HCT116 (cell line): Measurements from ENCODE around the gene GJA3. TPM values are rescaled to one million over a fixed set of nuclear protein-coding genes. Genes with fewer than 3 reads are reported as not detected.

ENCODE experiments used
- ATAC-seq: fragments of 200-7000 bp; cut with Tn5 transposase; 2 replicates; pipeline ENCODE4 v1.9.1; 2020; ENCODE audit warnings: mild to moderate bottlenecking, moderate library complexity
- BruUV-seq: library from RNA; stranded (reverse); fragments of 400-500 nt; replicated peaks from 2 replicates; lab custom pipeline; 2021; lab: Mats Ljungman, UMichigan
- CTCF ChIA-PET: fragments of 300-600 bp; sonication (Branson Sonifier 250); formaldehyde crosslinking; loops from one replicate; lab custom pipeline; 2021; ENCODE audit warnings: antibody characterized with exemption; lab: Charles Lee
- POLR2A ChIA-PET: fragments of 300-600, 350-600 bp; sonication (Branson Sonifier 250); formaldehyde crosslinking; loops from one replicate; lab custom pipeline; 2021; ENCODE audit warnings: antibody characterized with exemption; lab: Charles Lee
- RAD21 ChIA-PET, 2 experiments: fragments of 300-600 bp; sonication (Branson Sonifier 250); formaldehyde crosslinking; loops; one replicate each; lab custom pipeline; 2023; ENCODE audit warnings: low total read pairs in 2 of 2; ENCODE audit not compliant: uncharacterized antibody in 2 of 2, unreplicated experiment in 2 of 2, low non-redundant PET in 1 of 2; lab: Charles Lee
- DNase-seq: peaks from one replicate; pipeline ENCODE4 v3.0.0-alpha.2; 2010; ENCODE audit warnings: low read depth, low spot score
- H2AFZ ChIP-seq: fragments of 200-600 bp; shearing (Covaris generic), sonication (generic); 2 replicates; pipeline ENCODE4 v1.6.1; 2017; ENCODE audit warnings: low read depth, mixed run types, mixed read lengths, antibody characterized with exemption, low read length; ENCODE audit not compliant: poor library complexity, severe bottlenecking
- H3K27ac ChIP-seq: 2 replicates; pipeline ENCODE4 v1.5.1; 2012; ENCODE audit warnings: low read depth, low read length
- H3K27me3 ChIP-seq: fragments of 200-600 bp; sonication (generic); 2 replicates; pipeline ENCODE4 v1.6.1; 2016; ENCODE audit warnings: mixed run types, low read length, mixed read lengths; ENCODE audit not compliant: insufficient read depth
- H3K36me3 ChIP-seq, 2 experiments: fragments of 200-500 bp in 1 of 2; fragments of 200-600 bp in 1 of 2; sonication (Bioruptor generic) in 1 of 2; sonication (generic) in 1 of 2; 2 replicates each; pipeline versions ENCODE4 v1.5.1 to v1.6.1; 2014 to 2016; ENCODE audit warnings: low read length in 2 of 2, inconsistent platforms in 1 of 2, mixed read lengths in 1 of 2, mixed run types in 1 of 2; ENCODE audit not compliant: insufficient read depth in 2 of 2, control insufficient read depth in 1 of 2
- H3K4me1 ChIP-seq, 2 experiments: fragments of 200-600 bp in 1 of 2; sonication (generic) in 1 of 2; 2 replicates each; pipeline versions ENCODE4 v1.5.1 to v1.6.1; 2012 to 2017; ENCODE audit warnings: low read length in 2 of 2, inconsistent platforms in 1 of 2, mild to moderate bottlenecking in 1 of 2, mixed read lengths in 1 of 2, mixed run types in 1 of 2, moderate library complexity in 1 of 2; ENCODE audit not compliant: insufficient read depth in 2 of 2, control insufficient read depth in 1 of 2
- H3K4me2 ChIP-seq: fragments of 200-600 bp; sonication (generic); 2 replicates; pipeline ENCODE4 v1.6.1; 2017; ENCODE audit warnings: mixed run types, low read length, mixed read lengths
- H3K4me3 ChIP-seq, 2 experiments: fragments of 200-600 bp in 1 of 2; sonication (generic) in 1 of 2; replicated peaks in 1 of 2; 2 replicates each; pipeline ENCODE4 v1.5.1; 2011 to 2016; ENCODE audit warnings: low read length in 2 of 2, control low read depth in 1 of 2, low read depth in 1 of 2, mild to moderate bottlenecking in 1 of 2, mixed read lengths in 1 of 2, mixed run types in 1 of 2
- H3K79me2 ChIP-seq: fragments of 200-600 bp; sonication (generic); 2 replicates; pipeline ENCODE4 v1.6.1; 2017; ENCODE audit warnings: mild to moderate bottlenecking, mixed run types, low read length, moderate library complexity, mixed read lengths; ENCODE audit not compliant: insufficient read depth
- H3K9ac ChIP-seq: fragments of 200-600 bp; sonication (generic); 2 replicates; pipeline ENCODE4 v1.6.1; 2016; ENCODE audit warnings: low read length, mixed read lengths
- H3K9me2 ChIP-seq: fragments of 200-600 bp; sonication (generic), shearing (Covaris generic); 2 replicates; pipeline ENCODE4 v1.6.1; 2017; ENCODE audit warnings: mixed run types, mild to moderate bottlenecking, moderate library complexity; ENCODE audit not compliant: insufficient read depth
- H3K9me3 ChIP-seq, 2 experiments: fragments of 200-500 bp in 1 of 2; fragments of 200-600 bp in 1 of 2; sonication (Bioruptor generic) in 1 of 2; sonication (generic) in 1 of 2; 2 replicates each; pipeline ENCODE4 v1.6.1; 2014 to 2017; ENCODE audit warnings: low read length in 2 of 2, mixed read lengths in 2 of 2, inconsistent platforms in 1 of 2, low read depth in 1 of 2, mild to moderate bottlenecking in 1 of 2, mixed run types in 1 of 2, moderate library complexity in 1 of 2; ENCODE audit not compliant: control insufficient read depth in 1 of 2, insufficient read depth in 1 of 2
- H4K20me1 ChIP-seq: fragments of 200-600 bp; sonication (generic), shearing (Covaris generic); 2 replicates; pipeline ENCODE4 v1.6.1; 2017; ENCODE audit warnings: mixed run types, mild to moderate bottlenecking, moderate library complexity; ENCODE audit not compliant: insufficient read depth
- CEBPB ChIP-seq: IDR thresholded peaks from 2 replicates; pipeline ENCODE4 v1.6.1; 2012; ENCODE audit warnings: low read depth
- EGR1 ChIP-seq: IDR thresholded peaks from 2 replicates; pipeline ENCODE4 v1.6.1; 2012; ENCODE audit warnings: low read depth
- ELF1 ChIP-seq: IDR thresholded peaks from 2 replicates; pipeline ENCODE4 v1.6.1; 2012; ENCODE audit warnings: low read depth, borderline replicate concordance
- EZH2 ChIP-seq: fragments of 200-600 bp; sonication (generic); IDR thresholded peaks from 2 replicates; pipeline ENCODE4 v1.6.1; 2017; ENCODE audit warnings: antibody characterized with exemption, mixed run types
- JUND ChIP-seq: IDR thresholded peaks from 2 replicates; pipeline ENCODE4 v1.6.1; 2012
- POLR2A ChIP-seq: IDR thresholded peaks from 2 replicates; pipeline ENCODE4 v1.7.0; 2011; ENCODE audit warnings: borderline replicate concordance; ENCODE audit not compliant: insufficient read depth, insufficient read length; ENCODE audit errors: extremely low read depth
- POLR2AphosphoS5 ChIP-seq: IDR thresholded peaks from 2 replicates; pipeline ENCODE4 v1.6.1; 2011; ENCODE audit warnings: mild to moderate bottlenecking, low read depth, low read length, moderate library complexity
- RAD21 ChIP-seq: IDR thresholded peaks from 2 replicates; pipeline ENCODE4 v1.6.1; 2012; ENCODE audit warnings: low read depth, mild to moderate bottlenecking
- SIN3A ChIP-seq: IDR thresholded peaks from 2 replicates; pipeline ENCODE4 v1.6.1; 2012; ENCODE audit warnings: low read depth
- SP1 ChIP-seq: IDR thresholded peaks from 2 replicates; pipeline ENCODE4 v1.6.1; 2012; ENCODE audit warnings: low read depth
- SRF ChIP-seq: IDR thresholded peaks from 2 replicates; pipeline ENCODE4 v1.6.1; 2012; ENCODE audit warnings: low read depth
- YY1 ChIP-seq: IDR thresholded peaks from 2 replicates; pipeline ENCODE4 v1.6.1; 2011; ENCODE audit warnings: low read length, low read depth, moderate library complexity, mild to moderate bottlenecking; ENCODE audit not compliant: insufficient replicate concordance; ENCODE audit errors: extremely low read depth
- ZFX ChIP-seq: fragments of 450-650 bp; IDR thresholded peaks from 2 replicates; pipeline ENCODE4 v1.6.1; 2017
- ZNF274 ChIP-seq: fragments of 200-500 bp; sonication (Bioruptor generic); IDR thresholded peaks from 2 replicates; pipeline ENCODE4 v1.6.1; 2014; ENCODE audit warnings: mild to moderate bottlenecking, low read depth, low read length, inconsistent platforms
- intact Hi-C: fragments of 100-400 bp; cut with micrococcal nuclease; formaldehyde crosslinking; loops from 2 replicates; pipeline ENCODE4 v1.10.0; 2022
- total RNA-seq: library from RNA; stranded (reverse); gene quantifications from one replicate; pipeline ENCODE4 v1.2.1, GENCODE V29; 2021; ENCODE audit not compliant: unreplicated experiment
- TF ChIP-seq, protein P1 (sequence below): IDR thresholded peaks from 2 replicates; pipeline ENCODE4 v1.6.1; 2012
- TF ChIP-seq, protein P2 (sequence below): IDR thresholded peaks from 2 replicates; pipeline ENCODE4 v1.6.1; 2012; ENCODE audit warnings: low read depth
- TF ChIP-seq, protein P3 (sequence below): IDR thresholded peaks from 2 replicates; pipeline ENCODE4 v1.6.1; 2011; ENCODE audit warnings: mild to moderate bottlenecking, low read length, moderate library complexity; ENCODE audit not compliant: insufficient replicate concordance; ENCODE audit errors: extremely low read depth
- TF ChIP-seq, protein P4 (sequence below): IDR thresholded peaks from 2 replicates; pipeline ENCODE4 v1.6.1; 2012

GJA3 gene
- total RNA-seq, 1 experiment from 2014 or later = 8.0 TPM

DNA sequence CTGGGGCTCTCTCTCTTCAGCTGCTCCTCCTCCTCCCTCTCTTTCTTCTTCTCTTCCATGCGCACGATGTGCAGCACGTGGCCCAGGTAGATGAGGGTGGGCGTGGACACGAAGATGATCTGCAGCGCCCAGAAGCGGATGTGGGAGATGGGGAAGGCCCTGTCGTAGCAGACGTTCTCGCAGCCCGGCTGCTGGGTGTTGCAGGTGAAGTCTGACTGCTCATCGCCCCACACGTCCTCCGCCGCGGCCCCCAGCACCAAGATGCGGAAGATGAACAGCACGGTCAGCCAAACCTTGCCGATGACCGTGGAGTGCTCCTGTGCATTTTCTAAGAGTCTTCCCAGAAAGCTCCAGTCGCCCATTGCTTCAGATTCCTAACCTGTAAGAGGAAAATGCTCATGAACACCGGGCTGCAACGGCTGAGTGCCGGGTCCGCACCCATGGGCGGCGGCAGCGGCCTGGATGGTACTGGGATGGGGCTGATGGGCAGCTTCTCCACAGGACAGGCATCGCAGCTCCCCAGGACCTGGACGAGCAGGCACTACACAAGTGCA is 17.8 kb downstream of the GJA3 start:
- ATAC-seq (no peak), DNase-seq (no peak)
- BruUV-seq = no TSS peak
- CTCF ChIA-PET = interaction anchor here (2.1 kb wide), 1 partner anchor 15 kb away, joined by 6 read pairs; no protein-coding TSS in a partner anchor
- RAD21 ChIA-PET = no interaction called here
- H3K27ac ChIP-seq = no peak overlapping the region
- POLR2A ChIA-PET = no interaction called here
- H3K27me3 ChIP-seq = no peaks in the 10 kb centered on the region
- no peaks in the 10 kb centered on the region for H3K9me3 ChIP-seq
- no peaks in the 10 kb centered on the region for H3K79me2 ChIP-seq
- no peaks in the 10 kb centered on the region for H3K4me1 ChIP-seq
- H2AFZ ChIP-seq = no peak overlapping the region
- H3K4me2 ChIP-seq = no peak overlapping the region
- H3K9me2 ChIP-seq = no peaks in the 10 kb centered on the region
- no peaks in the 10 kb centered on the region for H3K36me3 ChIP-seq
- no peak overlapping the region for H3K4me3 ChIP-seq
- no peaks in the 10 kb centered on the region for H4K20me1 ChIP-seq
- TF ChIP-seq SP1 (no peak), YY1 (no peak), EZH2 (no peak), SIN3A (no peak), SRF (no peak), RAD21 (no peak), POLR2A (no peak), ELF1 (no peak), EGR1 (no peak), ZNF274 (no peak), JUND (no peak), POLR2AphosphoS5 (no peak), ZFX (no peak), CEBPB (no peak)
- TF ChIP-seq, protein P1, sequence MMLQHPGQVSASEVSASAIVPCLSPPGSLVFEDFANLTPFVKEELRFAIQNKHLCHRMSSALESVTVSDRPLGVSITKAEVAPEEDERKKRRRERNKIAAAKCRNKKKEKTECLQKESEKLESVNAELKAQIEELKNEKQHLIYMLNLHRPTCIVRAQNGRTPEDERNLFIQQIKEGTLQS = no peak
- TF ChIP-seq, protein P2, sequence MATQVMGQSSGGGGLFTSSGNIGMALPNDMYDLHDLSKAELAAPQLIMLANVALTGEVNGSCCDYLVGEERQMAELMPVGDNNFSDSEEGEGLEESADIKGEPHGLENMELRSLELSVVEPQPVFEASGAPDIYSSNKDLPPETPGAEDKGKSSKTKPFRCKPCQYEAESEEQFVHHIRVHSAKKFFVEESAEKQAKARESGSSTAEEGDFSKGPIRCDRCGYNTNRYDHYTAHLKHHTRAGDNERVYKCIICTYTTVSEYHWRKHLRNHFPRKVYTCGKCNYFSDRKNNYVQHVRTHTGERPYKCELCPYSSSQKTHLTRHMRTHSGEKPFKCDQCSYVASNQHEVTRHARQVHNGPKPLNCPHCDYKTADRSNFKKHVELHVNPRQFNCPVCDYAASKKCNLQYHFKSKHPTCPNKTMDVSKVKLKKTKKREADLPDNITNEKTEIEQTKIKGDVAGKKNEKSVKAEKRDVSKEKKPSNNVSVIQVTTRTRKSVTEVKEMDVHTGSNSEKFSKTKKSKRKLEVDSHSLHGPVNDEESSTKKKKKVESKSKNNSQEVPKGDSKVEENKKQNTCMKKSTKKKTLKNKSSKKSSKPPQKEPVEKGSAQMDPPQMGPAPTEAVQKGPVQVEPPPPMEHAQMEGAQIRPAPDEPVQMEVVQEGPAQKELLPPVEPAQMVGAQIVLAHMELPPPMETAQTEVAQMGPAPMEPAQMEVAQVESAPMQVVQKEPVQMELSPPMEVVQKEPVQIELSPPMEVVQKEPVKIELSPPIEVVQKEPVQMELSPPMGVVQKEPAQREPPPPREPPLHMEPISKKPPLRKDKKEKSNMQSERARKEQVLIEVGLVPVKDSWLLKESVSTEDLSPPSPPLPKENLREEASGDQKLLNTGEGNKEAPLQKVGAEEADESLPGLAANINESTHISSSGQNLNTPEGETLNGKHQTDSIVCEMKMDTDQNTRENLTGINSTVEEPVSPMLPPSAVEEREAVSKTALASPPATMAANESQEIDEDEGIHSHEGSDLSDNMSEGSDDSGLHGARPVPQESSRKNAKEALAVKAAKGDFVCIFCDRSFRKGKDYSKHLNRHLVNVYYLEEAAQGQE = no peak
- TF ChIP-seq, protein P3, sequence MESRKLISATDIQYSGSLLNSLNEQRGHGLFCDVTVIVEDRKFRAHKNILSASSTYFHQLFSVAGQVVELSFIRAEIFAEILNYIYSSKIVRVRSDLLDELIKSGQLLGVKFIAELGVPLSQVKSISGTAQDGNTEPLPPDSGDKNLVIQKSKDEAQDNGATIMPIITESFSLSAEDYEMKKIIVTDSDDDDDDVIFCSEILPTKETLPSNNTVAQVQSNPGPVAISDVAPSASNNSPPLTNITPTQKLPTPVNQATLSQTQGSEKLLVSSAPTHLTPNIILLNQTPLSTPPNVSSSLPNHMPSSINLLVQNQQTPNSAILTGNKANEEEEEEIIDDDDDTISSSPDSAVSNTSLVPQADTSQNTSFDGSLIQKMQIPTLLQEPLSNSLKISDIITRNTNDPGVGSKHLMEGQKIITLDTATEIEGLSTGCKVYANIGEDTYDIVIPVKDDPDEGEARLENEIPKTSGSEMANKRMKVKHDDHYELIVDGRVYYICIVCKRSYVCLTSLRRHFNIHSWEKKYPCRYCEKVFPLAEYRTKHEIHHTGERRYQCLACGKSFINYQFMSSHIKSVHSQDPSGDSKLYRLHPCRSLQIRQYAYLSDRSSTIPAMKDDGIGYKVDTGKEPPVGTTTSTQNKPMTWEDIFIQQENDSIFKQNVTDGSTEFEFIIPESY = no peak
- TF ChIP-seq, protein P4, sequence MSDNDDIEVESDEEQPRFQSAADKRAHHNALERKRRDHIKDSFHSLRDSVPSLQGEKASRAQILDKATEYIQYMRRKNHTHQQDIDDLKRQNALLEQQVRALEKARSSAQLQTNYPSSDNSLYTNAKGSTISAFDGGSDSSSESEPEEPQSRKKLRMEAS = no peak
- TF ChIP-seq, all 23 proteins: peak for 0
- intact Hi-C loops = no loop called here
- H3K9ac ChIP-seq = no peak overlapping the region
